H1 (cell line): Measurements from ENCODE around the gene TNP2. TPM values are rescaled to one million over a fixed set of nuclear protein-coding genes. Genes with fewer than 3 reads are reported as not detected.
A peak's percentile ranks its signal among the peaks of the same experiment; 100 is the strongest.

Source experiments
- ASH2L ChIP-seq: fragments of 200-600, 300-600 bp; sonication (generic); IDR thresholded peaks from one replicate; pipeline ENCODE4 v1.7.1; 2017; ENCODE audit warnings: low read length
- CBX5 ChIP-seq: fragments of 300-800, 300-1000 bp; sonication (generic); IDR thresholded peaks from 2 replicates; pipeline ENCODE4 v1.7.1; 2016; ENCODE audit warnings: antibody characterized with exemption, low read length, low read depth
- EP300 ChIP-seq, 2 experiments: IDR thresholded peaks; 1 replicate in 1 of 2; 2 replicates in 1 of 2; pipeline ENCODE4 v1.6.1; 2011 to 2012; ENCODE audit warnings: low read depth in 2 of 2, low read length in 2 of 2, mild to moderate bottlenecking in 2 of 2, borderline replicate concordance in 1 of 2, inconsistent platforms in 1 of 2, moderate library complexity in 1 of 2
- EZH2 ChIP-seq: fragments of 200-600 bp; sonication (generic); IDR thresholded peaks from 2 replicates; pipeline ENCODE4 v1.7.1; 2012; ENCODE audit warnings: low read depth, mild to moderate bottlenecking, moderate library complexity, low read length, inconsistent platforms; ENCODE audit not compliant: severe bottlenecking
- NANOG ChIP-seq: IDR thresholded peaks from 2 replicates; pipeline ENCODE4 v1.6.1; 2011; ENCODE audit warnings: low read length, low read depth, mild to moderate bottlenecking, inconsistent platforms; ENCODE audit not compliant: insufficient read depth, poor library complexity, severe bottlenecking
- POLR2AphosphoS5 ChIP-seq: IDR thresholded peaks from 2 replicates; pipeline ENCODE4 v1.6.1; 2011; ENCODE audit warnings: low read depth, low read length
- polyA plus RNA-seq, 7 experiments: library from polyadenylated mRNA; depleted of rRNA in 3 of 7; stranded (reverse) in 5 of 7; unstranded in 2 of 7; fragments of >200 nt in 5 of 7; fragments of 200-250 nt in 2 of 7; gene quantifications; 1 replicate in 5 of 7; 2 replicates in 1 of 7; 4 replicates in 1 of 7; pipeline versions ENCODE4 v1.2.1 to v1.2.3, GENCODE V29; 2011 to 2013; ENCODE audit warnings: missing spikeins in 2 of 7, mixed read lengths in 2 of 7
- total RNA-seq: library from RNA; stranded (reverse); fragmentation: NEBNext Ultra II Directional; extraction: Animal tissue kit (Norgen Biotek cat#: 25700); gene quantifications from 2 replicates; pipeline ENCODE4 v1.2.1, GENCODE V29; 2021
- TF ChIP-seq, protein P1 (sequence below): fragments of 300-600 bp; sonication (generic); IDR thresholded peaks from 2 replicates; pipeline ENCODE4 v1.7.1; 2012; ENCODE audit warnings: low read length, moderate library complexity, mild to moderate bottlenecking, inconsistent platforms; ENCODE audit not compliant: insufficient replicate concordance
- TF ChIP-seq, protein P2 (sequence below): IDR thresholded peaks from 2 replicates; pipeline ENCODE4 v1.6.1; 2012; ENCODE audit warnings: inconsistent platforms

Gene TNP2
- total and polyA plus RNA-seq, 2 of the 8 experiments (the other 6 are each of a cell fraction or from before 2014, with no cell fraction given), result not detected

DNA sequence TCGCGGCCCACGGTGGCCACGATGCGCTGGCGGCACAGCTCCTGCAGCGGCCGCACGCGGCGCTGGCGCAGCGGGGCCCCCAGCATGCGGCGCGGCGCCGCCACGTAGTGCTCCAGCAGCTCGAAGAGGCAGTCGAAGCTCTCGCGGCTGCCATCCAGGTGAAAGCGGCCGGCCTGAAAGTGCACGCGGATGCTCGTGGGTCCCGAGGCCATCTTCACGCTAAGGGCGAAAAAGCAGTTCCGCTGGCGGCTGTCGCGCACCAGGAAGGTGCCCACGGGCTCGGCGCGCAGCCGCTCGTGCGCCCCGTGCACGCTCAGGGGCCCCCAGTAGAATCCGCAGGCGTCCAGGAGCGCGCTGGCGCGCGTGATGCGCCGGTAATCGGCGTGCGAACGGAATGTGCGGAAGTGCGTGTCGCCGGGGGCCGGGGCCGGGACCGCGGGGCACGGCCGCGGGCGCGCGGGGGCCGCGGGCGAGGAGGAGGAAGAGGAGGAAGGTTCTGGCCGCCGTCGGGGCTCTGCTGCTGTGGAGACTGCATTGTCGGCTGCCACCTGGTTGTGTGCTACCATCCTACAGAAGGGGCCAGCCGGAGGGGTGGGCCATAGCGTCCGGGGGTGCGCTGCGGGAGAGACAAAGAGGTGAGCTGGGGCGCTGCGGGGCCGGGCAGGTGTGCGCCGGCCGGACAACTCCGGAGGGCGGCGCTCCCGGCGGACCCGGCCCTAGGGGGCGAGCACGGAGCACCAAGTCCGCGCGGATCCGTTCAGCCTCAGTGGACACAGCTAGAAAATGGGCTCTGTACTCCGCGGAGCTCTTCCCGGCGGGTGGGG, 14.0 kb downstream of the TNP2 start (continued):
- TF ChIP-seq, protein P1, sequence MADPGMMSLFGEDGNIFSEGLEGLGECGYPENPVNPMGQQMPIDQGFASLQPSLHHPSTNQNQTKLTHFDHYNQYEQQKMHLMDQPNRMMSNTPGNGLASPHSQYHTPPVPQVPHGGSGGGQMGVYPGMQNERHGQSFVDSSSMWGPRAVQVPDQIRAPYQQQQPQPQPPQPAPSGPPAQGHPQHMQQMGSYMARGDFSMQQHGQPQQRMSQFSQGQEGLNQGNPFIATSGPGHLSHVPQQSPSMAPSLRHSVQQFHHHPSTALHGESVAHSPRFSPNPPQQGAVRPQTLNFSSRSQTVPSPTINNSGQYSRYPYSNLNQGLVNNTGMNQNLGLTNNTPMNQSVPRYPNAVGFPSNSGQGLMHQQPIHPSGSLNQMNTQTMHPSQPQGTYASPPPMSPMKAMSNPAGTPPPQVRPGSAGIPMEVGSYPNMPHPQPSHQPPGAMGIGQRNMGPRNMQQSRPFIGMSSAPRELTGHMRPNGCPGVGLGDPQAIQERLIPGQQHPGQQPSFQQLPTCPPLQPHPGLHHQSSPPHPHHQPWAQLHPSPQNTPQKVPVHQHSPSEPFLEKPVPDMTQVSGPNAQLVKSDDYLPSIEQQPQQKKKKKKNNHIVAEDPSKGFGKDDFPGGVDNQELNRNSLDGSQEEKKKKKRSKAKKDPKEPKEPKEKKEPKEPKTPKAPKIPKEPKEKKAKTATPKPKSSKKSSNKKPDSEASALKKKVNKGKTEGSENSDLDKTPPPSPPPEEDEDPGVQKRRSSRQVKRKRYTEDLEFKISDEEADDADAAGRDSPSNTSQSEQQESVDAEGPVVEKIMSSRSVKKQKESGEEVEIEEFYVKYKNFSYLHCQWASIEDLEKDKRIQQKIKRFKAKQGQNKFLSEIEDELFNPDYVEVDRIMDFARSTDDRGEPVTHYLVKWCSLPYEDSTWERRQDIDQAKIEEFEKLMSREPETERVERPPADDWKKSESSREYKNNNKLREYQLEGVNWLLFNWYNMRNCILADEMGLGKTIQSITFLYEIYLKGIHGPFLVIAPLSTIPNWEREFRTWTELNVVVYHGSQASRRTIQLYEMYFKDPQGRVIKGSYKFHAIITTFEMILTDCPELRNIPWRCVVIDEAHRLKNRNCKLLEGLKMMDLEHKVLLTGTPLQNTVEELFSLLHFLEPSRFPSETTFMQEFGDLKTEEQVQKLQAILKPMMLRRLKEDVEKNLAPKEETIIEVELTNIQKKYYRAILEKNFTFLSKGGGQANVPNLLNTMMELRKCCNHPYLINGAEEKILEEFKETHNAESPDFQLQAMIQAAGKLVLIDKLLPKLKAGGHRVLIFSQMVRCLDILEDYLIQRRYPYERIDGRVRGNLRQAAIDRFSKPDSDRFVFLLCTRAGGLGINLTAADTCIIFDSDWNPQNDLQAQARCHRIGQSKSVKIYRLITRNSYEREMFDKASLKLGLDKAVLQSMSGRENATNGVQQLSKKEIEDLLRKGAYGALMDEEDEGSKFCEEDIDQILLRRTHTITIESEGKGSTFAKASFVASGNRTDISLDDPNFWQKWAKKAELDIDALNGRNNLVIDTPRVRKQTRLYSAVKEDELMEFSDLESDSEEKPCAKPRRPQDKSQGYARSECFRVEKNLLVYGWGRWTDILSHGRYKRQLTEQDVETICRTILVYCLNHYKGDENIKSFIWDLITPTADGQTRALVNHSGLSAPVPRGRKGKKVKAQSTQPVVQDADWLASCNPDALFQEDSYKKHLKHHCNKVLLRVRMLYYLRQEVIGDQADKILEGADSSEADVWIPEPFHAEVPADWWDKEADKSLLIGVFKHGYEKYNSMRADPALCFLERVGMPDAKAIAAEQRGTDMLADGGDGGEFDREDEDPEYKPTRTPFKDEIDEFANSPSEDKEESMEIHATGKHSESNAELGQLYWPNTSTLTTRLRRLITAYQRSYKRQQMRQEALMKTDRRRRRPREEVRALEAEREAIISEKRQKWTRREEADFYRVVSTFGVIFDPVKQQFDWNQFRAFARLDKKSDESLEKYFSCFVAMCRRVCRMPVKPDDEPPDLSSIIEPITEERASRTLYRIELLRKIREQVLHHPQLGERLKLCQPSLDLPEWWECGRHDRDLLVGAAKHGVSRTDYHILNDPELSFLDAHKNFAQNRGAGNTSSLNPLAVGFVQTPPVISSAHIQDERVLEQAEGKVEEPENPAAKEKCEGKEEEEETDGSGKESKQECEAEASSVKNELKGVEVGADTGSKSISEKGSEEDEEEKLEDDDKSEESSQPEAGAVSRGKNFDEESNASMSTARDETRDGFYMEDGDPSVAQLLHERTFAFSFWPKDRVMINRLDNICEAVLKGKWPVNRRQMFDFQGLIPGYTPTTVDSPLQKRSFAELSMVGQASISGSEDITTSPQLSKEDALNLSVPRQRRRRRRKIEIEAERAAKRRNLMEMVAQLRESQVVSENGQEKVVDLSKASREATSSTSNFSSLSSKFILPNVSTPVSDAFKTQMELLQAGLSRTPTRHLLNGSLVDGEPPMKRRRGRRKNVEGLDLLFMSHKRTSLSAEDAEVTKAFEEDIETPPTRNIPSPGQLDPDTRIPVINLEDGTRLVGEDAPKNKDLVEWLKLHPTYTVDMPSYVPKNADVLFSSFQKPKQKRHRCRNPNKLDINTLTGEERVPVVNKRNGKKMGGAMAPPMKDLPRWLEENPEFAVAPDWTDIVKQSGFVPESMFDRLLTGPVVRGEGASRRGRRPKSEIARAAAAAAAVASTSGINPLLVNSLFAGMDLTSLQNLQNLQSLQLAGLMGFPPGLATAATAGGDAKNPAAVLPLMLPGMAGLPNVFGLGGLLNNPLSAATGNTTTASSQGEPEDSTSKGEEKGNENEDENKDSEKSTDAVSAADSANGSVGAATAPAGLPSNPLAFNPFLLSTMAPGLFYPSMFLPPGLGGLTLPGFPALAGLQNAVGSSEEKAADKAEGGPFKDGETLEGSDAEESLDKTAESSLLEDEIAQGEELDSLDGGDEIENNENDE, result no peak
- no peak for TF ChIP-seq EZH2
- TF ChIP-seq, protein P2, sequence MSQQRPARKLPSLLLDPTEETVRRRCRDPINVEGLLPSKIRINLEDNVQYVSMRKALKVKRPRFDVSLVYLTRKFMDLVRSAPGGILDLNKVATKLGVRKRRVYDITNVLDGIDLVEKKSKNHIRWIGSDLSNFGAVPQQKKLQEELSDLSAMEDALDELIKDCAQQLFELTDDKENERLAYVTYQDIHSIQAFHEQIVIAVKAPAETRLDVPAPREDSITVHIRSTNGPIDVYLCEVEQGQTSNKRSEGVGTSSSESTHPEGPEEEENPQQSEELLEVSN, result 0 out of 2 replicates have a peak, but pooled peaks have one; percentile 22
- peak; percentile 37 for TF ChIP-seq POLR2AphosphoS5
- no peak for TF ChIP-seq NANOG
- TF ChIP-seq EP300 (IDR thresholded peaks at IDR 0.05; ENCODE audit: borderline replicate concordance in 1 of 2, low read depth in 2 of 2, low read length in 2 of 2), result no peak
- TF ChIP-seq ASH2L, result peak; percentile 49
- no peak for TF ChIP-seq CBX5
